ENCODE results near the gene SLC6A6.

Gene SLC6A6

DNA sequence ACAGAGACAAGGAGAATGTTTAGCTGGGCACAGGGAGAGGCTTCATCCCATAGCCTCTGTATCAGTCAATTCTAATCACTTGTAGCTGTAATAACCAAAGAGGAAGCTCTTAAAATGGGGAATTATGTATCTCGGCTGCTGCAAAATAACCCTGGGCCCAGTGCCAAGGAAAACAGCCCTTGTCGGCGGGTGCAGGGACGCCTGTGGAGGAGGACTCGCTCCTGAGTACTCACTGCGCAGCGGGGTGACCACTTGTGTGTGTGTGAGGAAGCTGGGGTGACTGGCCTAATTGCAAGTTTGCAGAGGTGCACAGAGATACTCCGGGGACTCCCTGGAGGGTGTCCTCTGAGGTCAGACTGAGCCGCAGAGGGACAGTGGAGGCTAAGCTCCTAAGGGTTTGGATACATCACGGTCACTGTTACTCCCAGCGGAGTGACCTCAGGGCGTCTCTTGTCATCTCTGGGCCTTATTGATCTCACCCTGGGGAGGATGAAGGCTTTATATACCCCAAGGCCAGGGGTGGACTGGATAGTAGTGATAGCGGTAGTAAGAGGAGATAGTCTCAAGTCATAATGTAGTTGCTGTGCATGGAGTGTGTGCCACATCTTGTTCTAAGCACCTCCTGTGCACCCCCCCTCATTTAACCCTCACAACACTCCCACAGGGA is 37.2 kb downstream of the SLC6A6 start:
- DNase-seq = no peak

DNA sequence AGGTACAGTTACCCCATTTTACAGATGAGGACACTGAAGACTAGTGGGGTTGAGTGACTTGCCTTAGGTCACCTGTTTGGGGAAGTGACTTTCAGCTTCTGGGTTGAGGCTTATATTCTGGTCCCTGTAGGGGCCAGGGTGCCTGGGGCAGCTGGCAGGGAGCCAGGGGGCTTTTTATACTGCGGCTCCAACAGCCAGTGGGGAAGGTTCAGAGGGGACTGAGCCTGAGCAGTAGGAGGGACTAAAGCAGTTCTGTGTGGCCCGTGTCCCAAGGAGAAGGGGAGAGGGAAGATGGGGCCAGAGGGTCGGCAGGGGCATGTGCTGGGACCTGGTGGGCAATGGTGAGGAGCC is 37.7 kb downstream of the SLC6A6 start:
- DNase-seq = no peak

DNA sequence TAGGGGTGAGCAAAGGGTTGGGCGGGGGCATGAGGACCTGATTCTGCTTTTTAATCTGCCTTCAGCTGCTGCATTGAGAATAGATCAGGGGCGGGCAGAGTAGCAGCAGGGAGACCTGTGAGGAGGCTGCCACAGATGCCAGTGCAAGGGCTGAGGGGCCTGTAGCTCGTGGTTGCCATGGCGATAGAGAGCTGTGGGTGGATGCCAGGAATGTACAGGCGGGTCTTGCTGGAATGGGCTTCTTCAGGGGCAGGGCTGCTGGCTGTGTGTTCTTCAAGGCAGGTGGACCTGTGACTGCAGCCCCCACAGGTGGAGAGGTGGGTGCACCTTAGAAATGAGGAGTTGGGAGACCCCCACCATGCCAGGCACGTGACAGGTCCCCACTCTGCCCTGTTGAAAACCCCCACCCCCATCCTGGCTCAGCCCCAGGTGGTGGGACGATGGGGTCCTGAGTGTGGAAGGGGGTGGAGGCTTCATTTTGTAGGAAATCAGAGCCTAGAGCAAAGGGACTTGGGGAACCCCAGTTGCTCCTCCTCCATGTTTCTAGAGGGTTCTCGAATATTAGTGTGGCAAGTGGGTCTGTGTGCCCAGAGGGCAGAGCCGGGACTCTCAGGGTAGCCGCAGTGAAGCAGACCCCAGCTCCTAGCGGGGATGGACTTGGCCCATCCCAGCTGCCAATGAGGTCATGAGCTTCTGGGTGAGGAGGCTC is 38.3 kb downstream of the SLC6A6 start:
- no peak for DNase-seq

DNA sequence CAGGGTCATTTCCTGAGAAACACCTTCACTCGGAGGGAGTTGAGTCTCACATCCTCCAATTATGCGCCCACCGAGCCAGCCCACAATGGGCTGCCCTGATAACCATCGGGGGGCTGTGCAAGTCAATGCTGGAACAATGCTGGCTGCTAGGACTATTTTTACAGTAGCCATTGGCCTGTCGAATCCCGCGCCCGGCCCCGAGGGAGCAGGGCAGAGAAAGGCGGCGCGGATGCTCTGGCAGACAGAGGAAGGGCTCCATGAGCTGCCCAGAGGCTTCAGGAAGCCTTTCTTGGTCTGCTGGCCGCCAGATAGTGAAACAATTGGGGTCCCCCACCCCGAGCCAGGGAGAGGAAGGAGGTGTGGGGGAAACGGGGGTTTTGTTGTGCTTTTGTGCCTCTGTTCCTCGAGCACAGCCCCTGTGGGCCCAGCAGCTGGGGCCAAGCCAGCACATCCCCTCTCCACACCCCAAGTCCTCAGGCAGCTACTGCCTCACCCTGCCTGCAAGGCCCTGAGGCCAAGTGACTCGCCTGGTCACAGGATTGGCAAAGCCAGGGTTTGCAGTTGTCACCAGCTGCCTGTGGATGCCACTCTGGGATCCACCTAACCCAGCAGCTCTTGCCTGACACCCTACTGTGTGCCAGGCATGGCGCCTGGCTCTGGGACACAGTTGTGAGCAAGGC is 39.0 kb downstream of the SLC6A6 start:
- DNase-seq = no peak

DNA sequence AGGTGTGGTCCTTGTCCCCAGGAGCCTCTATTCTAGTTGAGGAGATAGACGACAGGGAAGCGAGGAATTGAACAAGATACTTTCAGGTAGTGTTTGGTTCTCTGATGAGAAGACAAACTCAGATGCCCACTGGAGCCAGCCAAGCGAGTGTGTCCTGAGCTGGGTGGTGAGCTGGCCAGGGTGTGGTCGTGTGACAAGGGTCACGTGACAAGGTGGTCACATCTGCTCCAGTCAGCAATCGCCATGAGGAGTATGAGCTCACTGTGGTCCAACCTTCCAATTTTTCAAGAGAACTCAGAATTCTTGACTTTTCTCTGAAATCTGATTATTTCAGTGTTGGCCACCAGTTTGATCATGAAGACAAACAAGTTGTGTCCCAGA is 39.5 kb downstream of the SLC6A6 start:
- no peak for DNase-seq

DNA sequence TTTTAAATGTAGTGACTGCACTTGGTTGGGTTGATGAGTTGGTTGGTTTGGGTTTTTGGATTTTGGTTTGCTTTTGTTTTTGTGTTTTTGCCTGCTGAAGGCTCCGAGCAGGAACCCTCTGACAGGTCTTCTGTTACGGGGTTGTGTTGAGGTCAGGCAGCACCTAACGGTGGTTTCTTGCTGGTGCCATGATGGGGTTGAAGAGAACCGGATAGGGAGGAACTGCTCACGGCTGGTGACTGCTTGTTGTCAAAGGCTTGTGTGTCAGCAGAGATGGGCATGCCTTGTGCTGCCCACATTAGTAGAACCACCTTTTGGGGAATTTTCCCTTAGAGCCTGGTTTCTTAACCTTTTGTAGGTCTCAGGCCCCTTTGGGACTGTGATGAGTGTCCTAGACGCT is 42.0 kb downstream of the SLC6A6 start:
- no peak for DNase-seq

DNA sequence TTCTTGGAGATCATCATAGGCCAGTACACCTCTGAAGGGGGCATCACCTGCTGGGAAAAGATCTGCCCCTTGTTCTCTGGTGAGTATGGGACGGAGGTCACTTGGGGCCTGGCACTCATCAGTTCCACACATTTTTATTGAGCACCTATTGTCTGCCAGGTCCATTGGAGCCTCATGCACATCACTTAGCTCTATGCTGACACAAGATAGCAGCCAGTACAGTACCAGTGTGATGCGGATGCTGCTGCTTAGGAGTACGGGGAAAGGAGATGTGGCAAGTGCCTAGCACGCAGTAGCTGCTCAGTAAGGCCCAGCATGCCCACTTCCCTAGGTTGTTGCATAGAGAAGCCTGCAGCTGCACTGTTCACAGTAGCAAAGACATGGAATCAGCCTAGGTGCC is 43.4 kb downstream of the SLC6A6 start:
- no peak for DNase-seq

DNA sequence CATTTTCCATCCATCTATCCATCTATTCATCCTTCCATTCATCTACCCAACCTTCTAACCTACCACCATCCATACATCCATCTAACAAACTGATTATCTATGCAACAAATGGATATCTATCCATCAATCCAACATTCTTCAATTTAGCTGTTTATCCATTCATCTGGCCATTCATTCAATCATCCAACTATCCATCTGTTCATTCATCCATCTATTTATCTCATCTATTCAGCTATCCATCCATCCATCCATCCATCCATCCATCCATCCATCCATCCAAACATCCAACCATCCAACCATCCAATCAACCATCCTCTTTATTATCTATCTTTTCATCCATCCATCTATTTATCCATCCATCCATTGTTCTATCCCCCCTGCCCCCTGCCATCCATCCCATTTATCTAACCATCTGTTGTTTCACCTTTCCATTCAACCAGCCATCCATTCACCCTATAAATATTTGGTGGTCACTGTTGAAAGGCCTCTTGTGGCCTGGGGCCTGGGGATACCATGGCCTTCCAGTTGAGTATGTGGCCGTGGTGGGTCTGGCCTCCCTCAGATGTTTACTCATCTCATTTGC is 44.7 kb downstream of the SLC6A6 start:
- no peak for DNase-seq

DNA sequence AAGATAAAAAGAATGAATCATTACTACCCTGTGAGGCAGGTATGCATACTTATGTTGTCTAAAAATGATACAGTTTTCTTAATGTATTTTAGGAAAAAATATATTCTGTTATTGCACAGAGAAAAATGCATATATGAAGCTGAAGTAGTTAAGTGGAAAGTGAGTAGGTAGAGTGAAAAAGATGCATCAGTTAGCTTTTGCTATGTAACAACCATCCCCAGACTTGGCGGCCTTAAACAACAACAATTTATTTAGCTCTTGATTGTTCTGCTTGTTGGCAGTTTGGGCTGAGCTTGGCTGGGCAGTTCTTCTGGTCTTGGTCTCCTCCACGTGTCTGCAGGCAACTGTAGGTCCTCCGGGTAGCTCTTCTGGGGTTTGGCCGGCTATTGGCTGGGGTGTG is 45.7 kb downstream of the SLC6A6 start:
- DNase-seq = no peak

DNA sequence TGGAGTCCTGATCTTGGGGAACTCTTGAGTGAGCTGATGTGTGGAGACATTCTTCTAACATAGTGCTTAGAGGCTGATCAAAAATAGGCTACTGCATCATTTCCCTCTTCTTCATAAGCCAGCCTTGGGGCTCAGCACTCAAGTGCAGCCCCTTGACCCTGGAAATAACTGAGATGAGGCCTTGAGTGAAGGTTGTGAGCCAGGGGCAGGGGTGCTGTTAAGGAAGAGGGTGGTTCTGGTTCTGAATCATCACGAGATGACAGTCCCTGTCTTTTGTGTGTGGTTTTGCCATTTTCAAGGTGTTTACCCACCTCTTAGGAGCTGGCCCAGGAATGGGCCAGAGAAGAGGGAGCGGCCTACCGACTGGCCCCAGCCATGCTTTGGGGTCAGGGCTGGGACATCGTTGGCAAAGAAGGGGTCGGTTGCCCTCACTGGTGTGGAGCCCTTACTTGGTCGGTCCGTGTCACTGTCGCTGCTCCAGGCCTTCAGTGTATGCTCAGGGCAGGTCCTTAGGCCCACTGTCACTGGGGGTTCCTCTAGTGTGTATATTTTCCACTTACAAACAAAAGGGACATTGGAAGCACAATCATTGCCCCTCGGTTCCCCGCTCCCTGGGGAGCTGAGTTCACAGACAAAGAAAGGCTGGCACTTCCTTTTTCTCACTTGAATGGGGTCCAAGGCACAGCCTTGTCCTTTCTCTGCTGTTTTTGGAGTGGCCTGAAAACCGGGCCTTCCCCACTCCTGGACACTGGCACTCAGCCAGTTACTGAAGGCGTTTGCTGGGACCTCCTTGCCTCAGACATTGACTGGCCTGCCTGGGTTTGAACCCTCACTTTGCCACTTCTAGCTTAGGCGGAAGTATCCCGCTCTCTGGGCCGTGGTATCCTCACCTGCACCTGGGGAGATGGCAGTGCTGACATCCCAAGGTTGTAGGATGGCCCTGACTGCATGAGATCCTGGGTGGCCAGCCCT is 46.6 kb downstream of the SLC6A6 start:
- DNase-seq = no peak

DNA sequence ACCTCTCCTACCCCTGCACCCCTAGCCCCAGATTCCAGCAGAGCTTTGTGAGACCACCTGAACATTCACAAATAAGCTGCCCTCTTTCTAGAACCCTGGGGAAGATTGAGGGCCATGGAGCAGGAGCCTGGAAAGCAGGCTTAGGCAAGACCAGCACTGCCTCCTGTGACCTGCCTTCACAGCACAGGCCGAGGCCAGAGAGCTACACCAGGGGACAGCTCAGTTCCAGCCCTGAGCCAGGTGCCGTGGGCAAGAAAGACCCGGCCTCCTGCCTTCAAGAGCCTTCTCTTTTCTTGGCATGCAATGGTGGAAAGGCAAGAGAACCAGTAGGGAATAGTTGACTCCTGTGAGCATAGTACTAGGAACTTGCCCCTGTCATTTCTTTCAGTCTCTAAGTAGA is 48.1 kb downstream of the SLC6A6 start:
- DNase-seq = no peak

DNA sequence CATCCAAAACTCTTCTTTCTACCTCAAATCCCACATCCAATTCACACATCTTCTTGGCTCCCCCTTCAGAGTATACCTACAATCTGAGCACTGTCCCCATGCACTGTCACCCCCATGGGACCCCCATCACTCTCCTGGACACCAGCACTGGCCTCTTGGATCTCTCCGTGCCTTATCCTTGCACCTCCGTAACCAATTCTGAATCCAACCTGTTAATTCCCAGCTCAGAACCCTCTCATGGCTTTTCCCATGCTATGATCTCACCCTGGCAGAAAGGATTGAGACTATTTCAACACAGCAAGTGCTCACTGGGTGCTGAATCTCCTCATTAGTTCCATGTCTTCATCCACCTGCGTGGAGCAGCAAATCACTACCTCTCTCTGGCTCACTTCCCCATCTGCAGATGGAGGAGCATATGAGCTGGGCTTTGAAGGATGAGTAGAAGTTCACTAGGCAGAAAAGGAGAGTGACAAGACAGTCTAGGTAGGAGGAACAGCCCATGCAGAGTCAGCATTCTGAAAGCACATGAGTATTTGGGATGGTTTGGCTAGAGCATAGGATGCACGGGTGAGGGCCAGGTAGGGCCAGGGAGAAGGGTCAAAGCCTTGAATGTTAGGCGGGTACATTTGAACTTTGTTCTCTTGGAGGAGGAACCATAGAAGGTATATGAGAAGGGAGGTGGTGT is 48.7 kb downstream of the SLC6A6 start:
- DNase-seq = no peak

DNA sequence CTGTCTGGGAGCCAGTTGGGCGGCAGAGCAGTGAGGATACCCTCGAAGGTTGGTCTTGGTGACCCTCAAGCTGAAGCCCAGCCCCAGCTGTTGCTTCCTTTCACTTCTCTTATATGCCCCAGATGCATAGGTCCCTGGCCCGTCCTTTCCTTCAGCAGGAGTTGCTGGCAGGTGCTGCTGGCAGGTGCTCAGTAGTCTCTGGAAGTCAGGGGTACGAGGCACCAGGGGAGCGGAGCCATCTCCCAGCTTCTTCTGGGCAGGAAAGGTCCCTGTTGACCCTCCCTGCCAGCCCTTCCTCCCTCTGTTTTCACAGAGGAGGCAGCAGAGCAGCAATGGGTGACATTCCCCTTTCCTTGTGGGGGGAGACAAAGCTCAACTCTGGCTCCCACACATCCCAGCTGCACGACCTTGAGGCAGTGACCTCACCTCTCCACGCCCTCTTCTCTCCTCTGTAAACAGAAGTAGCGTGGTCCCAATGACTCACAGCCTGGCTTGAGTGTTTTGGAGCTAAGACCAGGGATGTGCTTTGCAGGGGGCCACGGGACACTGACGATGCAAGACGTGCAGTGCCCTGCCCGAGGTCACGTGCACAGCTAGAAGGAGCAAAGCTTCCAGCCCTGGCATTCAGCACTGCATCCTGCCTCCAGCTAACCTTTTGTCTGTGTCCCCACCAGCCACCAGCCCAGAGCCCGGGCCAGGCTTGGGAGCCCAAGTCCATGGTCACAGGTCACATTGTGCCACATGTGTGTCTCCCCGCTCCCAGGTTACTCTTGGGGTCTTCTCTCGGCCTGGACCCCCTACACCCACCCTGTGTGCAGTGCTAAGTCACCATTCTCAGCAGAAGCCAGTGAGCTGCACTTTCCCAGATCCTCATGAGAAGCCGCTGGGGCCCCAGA is 49.7 kb downstream of the SLC6A6 start:
- DNase-seq = no peak

DNA sequence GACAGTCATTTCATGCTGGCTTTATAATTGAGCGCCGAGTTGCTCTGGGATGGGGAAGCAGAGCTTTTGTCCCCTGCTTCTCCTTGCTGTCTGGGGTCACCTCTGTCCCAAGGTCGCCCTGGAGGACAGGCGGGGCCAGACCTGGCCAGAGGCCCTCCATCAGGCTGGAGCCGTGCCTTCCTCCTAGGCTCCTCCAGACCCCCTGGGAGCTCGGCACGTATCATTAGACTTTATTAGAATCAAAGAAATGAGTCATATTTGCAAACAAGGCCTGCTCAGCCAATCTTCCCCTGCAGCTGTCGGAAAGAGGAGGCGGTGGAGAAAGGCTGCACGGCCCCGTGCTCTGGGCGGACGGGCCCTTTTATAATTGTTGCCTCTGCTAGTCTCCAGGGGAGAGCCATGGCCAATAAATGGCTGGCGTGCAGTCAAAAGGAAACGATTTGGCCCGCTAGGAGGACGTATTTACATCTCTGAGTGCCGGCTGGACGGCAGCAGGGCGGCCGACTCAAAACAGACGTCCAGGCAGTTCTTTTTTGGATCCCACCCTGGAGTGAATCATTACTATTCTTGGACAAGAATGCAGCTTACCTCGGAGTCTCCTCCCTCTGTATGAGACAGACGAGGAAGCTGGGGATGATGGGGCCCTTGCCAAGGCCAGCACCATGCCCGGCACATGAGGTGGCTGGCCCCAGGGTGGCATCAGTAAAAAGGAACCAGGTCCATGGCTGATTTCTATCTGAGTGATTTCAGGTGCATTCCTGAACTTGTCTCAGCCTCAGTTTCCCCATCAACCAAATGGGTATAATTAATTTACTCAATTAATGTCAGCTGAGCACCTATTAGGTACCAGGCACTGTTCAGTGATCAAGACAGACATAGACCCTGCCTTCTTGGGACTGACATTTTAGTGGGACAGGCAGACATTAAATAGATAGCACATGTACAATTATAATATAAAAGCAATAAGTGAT is 50.6 kb downstream of the SLC6A6 start:
- no peak for DNase-seq

DNA sequence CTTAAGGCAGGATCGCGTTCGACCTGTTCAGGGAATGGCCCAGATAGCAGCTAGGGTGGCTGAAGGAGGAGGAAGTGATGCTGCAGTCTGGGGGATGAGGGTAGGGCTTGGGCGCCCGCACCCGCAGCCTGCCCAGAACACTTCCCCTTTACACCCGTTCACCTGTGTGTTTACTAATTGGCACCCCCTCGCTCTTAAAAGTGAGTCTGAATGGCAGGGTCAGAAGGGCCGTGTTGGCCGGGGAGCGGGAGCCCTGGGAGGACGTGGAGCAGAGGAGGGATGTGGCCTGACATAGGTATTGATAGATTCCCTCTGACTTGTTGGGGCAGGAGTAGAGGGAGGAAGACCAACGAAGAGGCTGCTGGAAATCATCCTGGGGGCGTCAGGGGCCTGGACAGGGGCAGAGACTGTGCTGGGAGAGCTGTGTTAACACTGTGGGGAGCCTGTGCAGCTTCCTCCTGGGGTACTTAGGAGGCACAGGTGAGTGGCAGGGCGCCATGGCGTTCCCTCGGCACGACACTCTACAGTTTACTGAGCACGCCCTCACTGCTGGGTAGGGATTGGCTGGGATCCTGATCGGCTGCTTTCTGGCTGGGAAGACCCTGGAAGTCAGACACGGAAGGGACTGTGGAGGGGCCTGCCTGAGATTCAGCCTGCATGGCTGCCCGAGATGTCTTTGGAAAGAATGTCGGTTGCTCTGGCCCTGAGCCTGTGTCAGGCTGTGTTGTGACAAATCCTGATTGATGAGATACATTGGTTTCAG is 51.7 kb downstream of the SLC6A6 start:
- no peak for DNase-seq

DNA sequence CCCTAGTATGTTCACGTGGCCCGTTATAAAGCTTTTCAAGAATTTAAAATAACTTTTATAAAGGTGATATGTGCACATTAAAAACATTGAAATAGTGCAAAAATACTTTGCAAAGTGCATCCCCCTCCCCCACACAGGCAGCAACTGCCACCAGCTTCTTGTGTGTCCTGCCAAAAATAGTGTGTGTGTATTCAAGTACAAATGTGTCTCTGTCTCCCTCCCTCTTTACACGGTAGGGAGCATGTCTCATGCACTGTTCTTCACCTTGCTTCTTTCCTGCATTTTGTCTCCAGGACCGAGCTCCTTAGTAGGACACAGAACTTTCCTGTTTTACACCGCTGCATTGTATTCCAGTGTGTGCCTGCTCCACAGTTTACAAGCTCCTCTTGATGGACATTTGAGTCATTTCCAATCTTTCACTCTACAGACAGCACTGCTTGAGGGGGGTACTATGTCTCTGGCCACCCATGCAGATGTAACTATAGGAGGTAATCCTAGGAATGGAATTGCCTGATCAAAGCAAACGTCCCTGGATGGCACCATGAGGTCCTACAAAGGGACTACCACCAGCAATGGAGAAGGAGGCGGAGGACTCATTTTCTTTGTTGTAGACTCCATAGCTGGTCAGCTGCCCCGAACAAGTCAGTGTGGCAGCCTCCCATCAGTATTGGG is 52.4 kb downstream of the SLC6A6 start:
- no peak for DNase-seq

DNA sequence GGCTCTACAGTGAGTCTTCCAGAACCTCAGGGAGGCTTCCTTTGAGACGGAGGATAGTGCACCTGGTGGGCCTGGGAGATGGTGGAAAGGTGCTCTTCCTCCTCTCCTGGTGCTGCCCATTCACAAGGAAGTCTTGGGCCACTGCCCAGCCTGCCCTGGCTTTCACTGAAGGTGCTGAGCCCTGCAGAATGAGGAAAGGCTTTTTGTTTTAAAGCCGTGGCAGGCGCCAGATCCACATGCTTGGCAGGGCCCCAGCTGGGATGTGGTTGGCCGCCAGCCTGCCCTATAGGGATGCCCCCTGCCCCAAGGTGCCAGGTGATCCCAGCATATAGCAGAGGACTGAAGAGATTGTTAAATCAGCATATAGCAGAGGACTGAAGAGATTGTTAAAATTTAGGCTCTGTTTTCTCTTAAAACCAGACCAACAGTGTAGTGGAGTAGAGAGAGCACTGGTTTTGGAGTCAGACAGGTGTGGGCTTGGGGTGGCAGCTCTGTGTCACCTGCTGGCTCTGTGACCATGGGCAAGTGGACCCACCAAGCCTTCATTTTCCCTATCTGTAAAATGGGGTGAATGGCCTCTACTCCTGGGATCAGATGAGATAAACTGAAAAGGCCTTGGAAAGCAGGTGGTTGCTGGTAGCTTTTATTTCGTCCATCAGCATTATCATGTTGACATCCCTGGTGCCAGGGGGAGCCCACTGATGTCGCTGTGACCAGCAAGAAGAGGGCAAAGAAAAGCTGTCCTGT is 53.3 kb downstream of the SLC6A6 start:
- no peak for DNase-seq

DNA sequence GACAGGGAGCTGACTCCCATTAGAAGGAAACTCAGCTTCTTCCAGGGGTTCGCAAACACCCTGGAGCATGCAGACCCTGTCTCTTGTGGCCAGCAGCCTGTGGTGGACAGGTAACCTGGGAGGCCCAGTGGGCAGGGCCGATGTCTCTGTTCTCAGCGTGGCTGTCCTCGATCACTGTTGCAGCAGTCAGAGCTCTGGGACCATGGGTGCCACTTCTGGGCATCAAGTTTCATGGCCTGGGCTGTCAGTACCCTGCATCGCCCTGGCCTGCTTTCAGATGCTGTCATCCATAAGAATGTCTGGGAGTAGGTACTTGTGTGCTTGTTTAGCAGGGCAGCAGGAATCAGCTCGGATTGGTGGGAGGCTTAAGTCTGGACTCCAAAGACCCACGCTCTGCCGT is 54.4 kb downstream of the SLC6A6 start:
- DNase-seq = no peak

All from CD4-positive, alpha-beta T cell treated with Interleukin-10 for 1 hour (primary cell).